Fibroblast of the aortic adventitia (primary cell): ENCODE measurements around the gene NDFIP1. TPM values are rescaled to one million over a fixed set of nuclear protein-coding genes. Genes with fewer than 3 reads are reported as not detected.

Experiments used
- DNase-seq: peaks from one replicate; pipeline ENCODE4 v3.0.0-alpha.2; 2010; ENCODE audit warnings: low read depth
- H3K4me3 ChIP-seq: 2 replicates; pipeline ENCODE4 v1.5.1; 2011; ENCODE audit warnings: low read depth, mild to moderate bottlenecking, control low read depth, low read length, moderate library complexity
- CTCF ChIP-seq: IDR thresholded peaks from 2 replicates; pipeline ENCODE4 v1.5.1; 2011; ENCODE audit warnings: mild to moderate bottlenecking, low read length, control low read depth, inconsistent platforms; ENCODE audit not compliant: insufficient read depth
- total RNA-seq: library from RNA; depleted of rRNA; stranded (reverse); fragments of >200 nt; gene quantifications from 2 replicates; pipeline ENCODE4 v1.2.3, GENCODE V29; 2012; ENCODE audit warnings: low replicate concordance

NDFIP1 gene
- total RNA-seq, 1 donor, result 71.4 TPM

GRCh38 chr5:142167458-142167857, 58.9 kb downstream of the NDFIP1 start:
- DNase-seq, result no peak
- TF ChIP-seq CTCF, result no peak
- no peak overlapping the region for H3K4me3 ChIP-seq

GRCh38 chr5:142168365-142168764, 59.8 kb downstream of the NDFIP1 start:
- H3K4me3 ChIP-seq, result no peak overlapping the region
- DNase-seq, result no peak
- no peak for TF ChIP-seq CTCF

- no peak for TF ChIP-seq CTCF
- no peak overlapping the region for H3K4me3 ChIP-seq
- DNase-seq, result no peak
Observed at GRCh38 chr5:142170254-142170953, 61.8 kb downstream of the NDFIP1 start.

GRCh38 chr5:142171270-142171669, 62.7 kb downstream of the NDFIP1 start:
- TF ChIP-seq CTCF, result no peak

GRCh38 chr5:142175039-142175438, 66.5 kb downstream of the NDFIP1 start:
- no peak for TF ChIP-seq CTCF
- no peak for DNase-seq
- H3K4me3 ChIP-seq, result no peak overlapping the region

More at GRCh38 chr5:142171270-142171669, 62.7 kb downstream of the NDFIP1 start:
- H3K4me3 ChIP-seq, result no peak overlapping the region
- no peak for DNase-seq

GRCh38 chr5:142175461-142176142, 67.0 kb downstream of the NDFIP1 start:
- TF ChIP-seq CTCF, result no peak
- no peak overlapping the region for H3K4me3 ChIP-seq
- DNase-seq, result no peak
